Measurements from ENCODE around the gene COLEC11.
"Not testable (repeated sequence)": the region's sequence is repeated elsewhere in the genome, so short reads cannot be mapped to it uniquely, and the experiment has no call there.

The COLEC11 gene

GRCh38 chr2:3626118-3626811, 31.4 kb downstream of the COLEC11 start:
- DNase-seq, result no peak

DNA sequence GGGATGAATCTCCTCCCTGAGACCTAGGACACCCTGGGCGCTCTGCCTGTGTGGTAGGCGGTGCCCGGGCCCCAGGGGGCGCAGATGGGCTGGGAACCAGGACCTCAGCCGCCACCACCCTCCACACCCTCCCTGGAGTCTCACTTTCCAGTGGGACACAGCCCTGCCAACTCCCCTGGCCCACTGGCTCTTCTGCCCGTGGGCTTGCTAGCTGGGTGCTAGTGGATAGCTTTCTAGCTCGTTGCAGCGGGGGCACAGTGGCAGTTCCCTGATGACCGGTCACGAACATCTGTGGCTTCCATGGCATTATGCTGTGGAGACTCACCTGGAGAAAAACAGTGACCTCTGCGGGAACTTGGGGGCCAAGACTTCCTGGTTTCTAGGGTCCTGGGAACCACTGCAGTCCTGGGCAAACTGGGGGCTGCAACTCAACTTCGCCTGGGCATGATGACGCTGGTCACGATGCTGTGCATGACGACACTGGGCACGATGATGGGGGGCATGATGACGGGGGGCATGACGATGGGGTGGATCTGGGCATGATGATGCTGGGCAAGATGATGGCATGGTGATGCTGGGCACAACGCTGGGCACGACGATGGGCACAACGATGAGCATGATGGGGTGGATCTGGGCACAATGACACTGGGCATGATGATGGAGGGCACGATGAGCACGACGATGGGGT, 32.0 kb downstream of the COLEC11 start:
- DNase-seq, result no peak

DNA sequence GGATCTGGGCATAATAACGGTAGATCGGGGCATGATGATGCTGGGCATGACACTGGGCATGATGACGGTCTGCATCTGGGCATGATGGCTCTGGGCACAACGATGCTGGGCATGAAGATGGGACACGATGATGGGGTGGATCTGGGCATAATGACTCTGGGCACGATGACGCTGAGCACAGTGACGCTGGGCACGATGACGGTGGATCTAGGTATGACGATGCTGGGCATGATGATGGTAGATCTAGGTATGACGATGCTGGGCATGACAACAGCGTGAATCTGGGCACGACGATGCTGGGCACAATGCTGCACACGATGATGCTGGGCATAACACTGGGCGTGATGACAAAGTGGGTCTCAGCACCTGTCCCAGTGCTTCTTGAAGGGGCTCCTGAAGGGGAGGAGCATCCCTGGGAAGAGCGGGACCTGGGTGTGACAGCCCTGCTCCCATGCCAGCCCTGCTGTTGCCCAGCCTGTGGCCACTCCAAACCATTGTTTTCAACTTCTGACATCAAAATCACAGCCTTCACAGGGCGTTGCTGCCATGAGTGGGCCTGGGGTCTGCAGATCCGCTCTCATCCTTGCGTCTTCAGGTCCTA, 32.7 kb downstream of the COLEC11 start:
- no peak for DNase-seq

DNA sequence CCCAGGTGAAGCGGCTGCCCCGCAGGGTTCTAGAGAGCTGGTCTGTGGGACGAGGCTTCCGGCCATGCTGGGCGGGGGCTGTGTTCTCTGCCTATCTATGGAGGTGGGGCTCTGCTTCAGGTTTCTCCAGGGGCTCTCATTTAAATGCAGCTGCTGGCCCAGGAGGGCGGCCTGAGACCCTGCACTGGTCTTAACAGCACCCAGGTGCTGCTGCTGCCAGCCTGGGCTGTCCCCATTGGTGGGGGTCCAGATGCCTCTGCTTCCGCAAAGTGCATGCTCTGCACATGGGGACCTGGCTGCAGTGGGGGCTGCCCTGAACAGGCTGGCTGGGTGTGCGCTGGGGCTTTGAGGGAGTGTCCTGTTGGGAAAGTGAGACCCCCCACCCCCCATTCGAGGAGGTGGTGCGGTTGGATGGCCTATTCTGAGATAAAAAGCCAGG, 33.3 kb downstream of the COLEC11 start:
- DNase-seq, result no peak

DNA sequence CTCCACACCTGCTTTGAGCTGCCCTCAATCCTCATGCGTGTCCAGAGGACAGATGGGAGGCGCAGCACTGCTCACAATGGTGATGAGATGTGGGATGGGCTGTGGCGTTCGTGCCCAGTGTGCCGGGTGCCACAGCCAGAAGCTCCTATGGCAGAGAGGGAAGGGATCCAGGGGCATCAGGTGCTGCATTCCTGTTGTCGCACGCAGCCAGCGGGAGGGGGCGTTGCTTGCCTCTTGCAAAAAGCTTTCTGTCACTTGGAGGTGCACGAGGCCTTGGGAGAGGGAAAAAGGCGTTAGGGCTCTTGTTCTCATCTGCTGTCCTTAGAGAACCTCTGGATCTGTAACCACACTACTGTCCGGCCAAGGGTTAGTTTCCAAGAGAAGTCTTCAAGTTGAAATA, 33.9 kb downstream of the COLEC11 start:
- DNase-seq, result no peak

DNA sequence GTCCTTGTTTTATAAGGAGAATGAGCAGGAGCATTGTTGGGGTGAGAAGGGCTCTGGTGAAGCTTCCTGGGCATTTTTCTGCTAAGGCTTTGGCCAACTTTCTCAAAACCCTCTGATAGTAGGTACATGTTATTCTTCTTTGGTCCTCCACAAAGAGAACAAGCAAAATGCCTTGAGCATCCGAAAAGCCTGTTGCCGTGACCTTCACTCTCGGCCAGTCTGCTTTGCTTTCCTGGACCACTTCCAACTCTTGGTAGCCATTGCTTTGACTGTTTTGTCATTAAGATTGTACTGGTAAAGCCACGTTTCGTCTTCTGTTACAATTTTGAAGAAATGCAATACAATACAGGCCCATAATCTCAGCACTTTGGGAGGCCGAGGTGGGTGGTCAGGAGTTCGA, 35.7 kb downstream of the COLEC11 start:
- DNase-seq, result no peak

DNA sequence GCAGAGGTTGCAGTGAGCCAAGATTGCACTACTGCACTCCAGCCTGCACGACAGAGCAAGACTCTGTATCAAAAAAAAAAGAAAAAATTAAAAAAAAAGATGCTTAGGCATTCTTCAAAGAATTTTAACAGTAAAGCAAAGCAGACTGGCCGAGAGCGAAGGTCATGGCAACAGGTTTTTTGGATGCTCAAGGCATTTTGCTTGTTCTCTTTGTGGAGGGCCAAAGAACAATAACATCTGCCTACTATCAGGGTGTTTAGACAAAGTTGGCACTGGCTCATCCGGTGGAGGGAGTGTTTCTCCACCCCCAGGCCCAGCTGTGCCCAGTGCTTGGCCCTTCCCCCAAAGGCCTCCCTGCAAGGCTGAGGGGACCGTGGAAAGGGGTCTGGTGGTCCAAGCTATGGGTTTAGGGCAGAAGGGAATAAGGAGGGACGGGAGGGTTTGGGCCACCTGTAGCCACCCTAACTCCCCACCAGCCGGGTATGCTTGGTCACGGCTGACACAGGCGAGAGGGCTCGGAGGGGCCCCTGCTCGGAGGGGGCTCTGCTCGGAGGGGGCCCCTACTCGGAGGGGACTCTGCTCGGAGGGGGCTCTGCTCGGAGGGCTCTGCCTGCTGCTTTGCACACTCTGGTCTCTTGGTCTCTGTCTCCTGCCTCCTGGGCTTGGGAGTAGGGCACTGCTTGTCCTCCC, 36.4 kb downstream of the COLEC11 start:
- no peak for DNase-seq

- DNase-seq, result no peak
Measured at GRCh38 chr2:3631851-3632659, 37.1 kb downstream of the COLEC11 start.

DNA sequence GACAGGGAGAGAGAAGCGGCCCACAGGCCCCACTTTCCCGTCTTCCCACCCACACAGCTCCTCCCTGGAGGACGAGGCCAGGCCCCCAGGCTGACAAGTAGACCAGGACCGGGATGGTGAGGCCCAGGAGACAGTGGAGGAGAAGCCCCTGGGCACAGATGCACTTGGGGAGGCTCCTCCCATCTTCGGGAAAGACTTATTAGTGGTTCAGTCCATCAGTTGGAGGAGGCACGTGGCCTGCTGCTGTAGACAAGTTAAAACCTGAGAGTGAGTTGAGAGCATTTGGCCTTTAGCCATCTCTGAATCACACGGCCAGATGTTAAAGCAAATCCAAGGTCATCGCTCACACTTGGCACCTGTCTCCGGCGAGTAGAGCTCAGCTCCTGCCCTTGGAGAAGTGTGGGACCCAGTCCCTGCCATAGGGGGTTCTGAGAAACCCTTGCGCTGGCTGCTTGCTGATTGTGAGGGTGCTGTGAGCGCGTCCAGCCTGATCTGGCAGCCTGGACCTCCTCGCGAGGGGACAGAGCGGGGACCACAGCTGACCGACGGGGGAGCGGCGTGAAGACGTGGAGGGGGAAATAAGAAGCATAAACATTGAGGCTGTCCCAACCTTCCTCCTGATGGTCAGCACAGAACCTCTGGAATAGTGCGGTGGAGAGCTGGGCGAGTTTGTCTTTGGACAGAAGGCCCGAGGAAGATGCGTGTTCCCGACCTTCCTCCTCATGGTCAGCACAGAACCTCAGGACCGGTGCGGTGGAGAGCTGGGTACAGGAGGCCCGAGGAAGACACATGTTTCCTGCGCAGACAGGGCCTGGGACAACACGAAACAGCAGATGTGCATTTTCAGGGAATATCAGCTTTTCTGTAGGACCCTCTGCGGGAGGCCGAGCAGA, 38.4 kb downstream of the COLEC11 start:
- DNase-seq, result no peak

- no peak for DNase-seq
Measured at GRCh38 chr2:3633982-3634595, 39.2 kb downstream of the COLEC11 start.

DNA sequence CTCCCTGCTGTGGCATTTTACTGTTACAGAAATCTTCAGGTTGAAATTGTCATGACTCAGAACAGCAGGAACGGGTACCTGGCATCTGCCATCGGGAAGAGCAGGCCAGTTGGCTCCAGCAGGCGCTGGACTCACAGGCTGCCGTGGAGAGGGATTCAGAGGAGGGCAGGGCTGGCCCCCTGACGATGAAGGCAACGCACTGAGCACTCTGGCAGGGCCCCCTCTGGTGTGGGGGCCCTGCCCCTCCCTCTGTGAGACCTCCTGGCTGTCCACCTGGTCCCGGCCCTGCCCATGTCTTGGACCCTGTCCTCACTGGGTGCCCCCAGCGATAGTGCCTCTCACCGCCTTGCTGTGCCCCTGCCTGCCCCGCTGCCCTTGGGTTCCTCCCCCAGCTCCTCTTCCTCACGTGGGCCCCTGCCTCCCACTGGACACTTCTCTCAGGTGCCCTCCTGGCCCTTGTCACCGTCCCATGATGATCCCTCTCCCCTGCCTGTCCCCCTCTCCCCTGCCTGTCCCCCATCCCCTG, 39.7 kb downstream of the COLEC11 start:
- DNase-seq, result no peak

DNA sequence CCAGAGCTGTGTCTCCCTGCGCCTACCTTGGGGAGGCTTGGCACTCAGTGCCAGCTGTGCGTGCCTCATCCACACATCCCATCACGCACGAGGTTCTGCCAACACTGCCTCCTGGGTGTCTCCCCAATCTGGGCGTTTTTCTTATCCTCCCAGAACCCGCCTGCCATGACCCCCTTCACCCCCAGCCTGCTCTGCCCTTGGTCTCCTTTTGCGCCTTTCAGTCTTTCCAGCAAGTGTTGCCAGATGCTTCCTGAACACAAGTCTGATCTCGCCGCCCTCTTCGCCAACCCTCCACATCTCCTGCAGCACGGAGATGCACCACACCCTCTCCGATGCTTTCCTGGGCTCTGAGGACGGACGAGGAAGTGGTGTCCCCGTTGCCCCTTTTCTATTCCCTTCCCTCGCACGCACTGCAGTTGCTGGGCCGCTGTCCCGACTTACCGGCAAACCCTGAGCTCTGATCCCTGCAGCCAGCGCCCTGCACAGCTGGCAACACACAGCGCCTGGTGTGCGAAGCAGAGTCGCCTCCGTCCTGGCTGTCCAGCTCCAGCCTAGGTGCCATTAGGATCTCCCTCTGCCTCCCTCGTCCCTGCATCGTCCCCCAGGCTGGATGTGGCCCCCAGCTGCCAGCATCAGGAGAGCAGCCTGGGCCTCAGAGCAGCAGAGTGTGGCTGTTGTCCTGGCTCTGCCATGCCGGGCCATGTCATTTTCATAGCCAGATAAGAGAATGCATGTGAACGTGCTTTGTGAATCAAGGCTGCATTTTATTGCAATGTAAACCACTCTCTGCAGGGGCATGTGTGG, 40.5 kb downstream of the COLEC11 start:
- DNase-seq, result no peak

GRCh38 chr2:3635975-3636327, 41.0 kb downstream of the COLEC11 start:
- not testable (repeated sequence) for DNase-seq

- no peak for DNase-seq
Measured at GRCh38 chr2:3636586-3637310, 41.8 kb downstream of the COLEC11 start.

DNA sequence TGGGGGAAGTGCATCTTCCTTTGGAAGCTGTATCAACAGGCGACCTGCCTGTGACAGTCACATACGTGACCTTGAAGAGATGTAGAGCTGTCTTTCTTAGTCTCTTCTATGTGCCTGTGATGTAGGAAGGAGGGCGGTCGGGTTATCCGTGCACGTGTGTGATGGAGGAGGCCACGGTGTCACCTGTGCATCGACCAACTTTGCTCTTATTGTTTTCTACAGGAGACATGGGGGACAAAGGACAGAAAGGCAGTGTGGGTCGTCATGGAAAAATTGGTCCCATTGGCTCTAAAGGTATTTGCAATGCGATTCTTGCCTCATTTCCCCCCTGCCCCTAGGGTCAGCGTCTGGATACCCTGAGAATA, 42.4 kb downstream of the COLEC11 start:
- no peak for DNase-seq

- DNase-seq, result no peak
Measured at GRCh38 chr2:3637692-3638455, 43.0 kb downstream of the COLEC11 start.

- DNase-seq, result no peak
Measured at GRCh38 chr2:3638456-3638810, 43.5 kb downstream of the COLEC11 start.

DNA sequence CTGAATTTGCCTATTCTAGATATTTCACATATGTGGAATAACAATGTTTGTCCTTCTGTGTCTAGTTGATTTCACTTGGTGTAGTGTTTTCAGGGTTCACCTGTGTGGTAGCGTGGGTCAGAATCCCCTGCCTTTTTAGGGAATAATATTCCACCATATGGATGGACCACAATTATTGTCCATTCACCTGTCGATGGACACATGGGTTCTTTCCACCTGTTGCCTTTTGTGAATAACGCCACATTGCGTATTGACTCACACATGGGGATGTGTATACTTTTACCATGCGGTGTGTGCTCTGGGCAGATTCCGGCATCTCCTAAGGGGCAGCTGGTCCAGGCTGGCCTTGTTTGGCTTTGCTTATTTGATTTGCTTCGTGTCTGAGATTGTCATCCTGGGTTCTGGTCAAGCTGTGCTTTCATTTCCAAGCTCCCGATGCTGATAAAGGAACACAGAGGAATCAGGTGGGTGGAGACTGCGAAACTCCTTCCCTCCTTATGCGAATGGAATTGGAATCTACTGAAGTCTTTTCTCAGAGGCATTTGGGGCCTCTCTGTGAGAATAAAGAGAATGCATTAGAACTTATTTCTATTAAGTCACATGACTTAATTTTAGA, 44.2 kb downstream of the COLEC11 start:
- DNase-seq, result no peak
